ENCODE results near the gene IL36B.

Gene IL36B

GRCh38 chr2:113009622-113010021, 43.0 kb downstream of the IL36B start:
- no peak for DNase-seq
- TF ChIP-seq CTCF (IDR thresholded peaks at IDR 0.05), result no peak
- no peaks in the 10 kb centered on the region for H3K36me3 Mint-ChIP-seq (ENCODE audit: low read depth)
- no peaks in the 10 kb centered on the region for H3K4me1 Mint-ChIP-seq
- peaks cover 4% of the 10 kb centered on the region for H3K9me3 Mint-ChIP-seq
- no peak overlapping the region for H3K4me3 Mint-ChIP-seq
- H3K27ac Mint-ChIP-seq, result no peak overlapping the region
- H3K27me3 Mint-ChIP-seq (ENCODE audit: low read depth, poor library complexity), result peaks cover 55% of the 10 kb centered on the region

GRCh38 chr2:113007250-113007649, 45.4 kb downstream of the IL36B start:
- no peak for DNase-seq

GRCh38 chr2:113005030-113005509, 47.6 kb downstream of the IL36B start, which contains the start of gene IL36A:
Gene IL36A (plus strand): TSS chr2:113005459. CDS start chr2:113005872, 413 bp downstream.
- peaks cover 18% of the 10 kb centered on the region for H3K9me3 Mint-ChIP-seq
- no peaks in the 10 kb centered on the region for H3K4me1 Mint-ChIP-seq
- no peaks in the 10 kb centered on the region for H3K36me3 Mint-ChIP-seq (ENCODE audit: low read depth)
- no peak for TF ChIP-seq CTCF (IDR thresholded peaks at IDR 0.05)
- H3K4me3 Mint-ChIP-seq, result no peak within 1 kb of the TSS
- no peak for DNase-seq
- peaks cover 49% of the 10 kb centered on the region for H3K27me3 Mint-ChIP-seq (ENCODE audit: low read depth, poor library complexity)
- no peak within 1 kb of the TSS for H3K27ac Mint-ChIP-seq

More at GRCh38 chr2:113007250-113007649, 45.4 kb downstream of the IL36B start:
- Mint-ChIP-seq H3K9me3 (no peaks in the 10 kb centered on the region), H3K27me3 (ENCODE audit: low read depth, poor library complexity) (peaks cover 51% of the 10 kb centered on the region), H3K4me1 (no peaks in the 10 kb centered on the region), H3K4me3 (no peak overlapping the region), H3K27ac (no peak overlapping the region), H3K36me3 (ENCODE audit: low read depth) (no peaks in the 10 kb centered on the region)
- TF ChIP-seq CTCF (IDR thresholded peaks at IDR 0.05), result no peak

- H3K4me1 Mint-ChIP-seq, result no peaks in the 10 kb centered on the region
- no peak overlapping the region for H3K4me3 Mint-ChIP-seq
- no peak for DNase-seq
- H3K27me3 Mint-ChIP-seq (ENCODE audit: low read depth, poor library complexity), result peaks cover 46% of the 10 kb centered on the region
- H3K27ac Mint-ChIP-seq, result no peak overlapping the region
- H3K9me3 Mint-ChIP-seq, result peaks cover 39% of the 10 kb centered on the region
- no peaks in the 10 kb centered on the region for H3K36me3 Mint-ChIP-seq (ENCODE audit: low read depth)
- no peak for TF ChIP-seq CTCF (IDR thresholded peaks at IDR 0.05)
Observed at GRCh38 chr2:113002677-113003076, 50.0 kb downstream of the IL36B start.

GRCh38 chr2:113000436-113000835, 52.2 kb downstream of the IL36B start:
- Mint-ChIP-seq H3K4me3 (no peak overlapping the region), H3K27ac (no peak overlapping the region), H3K36me3 (ENCODE audit: low read depth) (no peaks in the 10 kb centered on the region), H3K27me3 (ENCODE audit: low read depth, poor library complexity) (peaks cover 46% of the 10 kb centered on the region), H3K9me3 (peaks cover 39% of the 10 kb centered on the region), H3K4me1 (no peaks in the 10 kb centered on the region)
- no peak for TF ChIP-seq CTCF (IDR thresholded peaks at IDR 0.05)
- DNase-seq, result no peak

- TF ChIP-seq CTCF (IDR thresholded peaks at IDR 0.05), result no peak
- no peak for DNase-seq
- no peaks in the 10 kb centered on the region for H3K4me1 Mint-ChIP-seq
- H3K9me3 Mint-ChIP-seq, result peaks cover 46% of the 10 kb centered on the region
- no peak overlapping the region for H3K4me3 Mint-ChIP-seq
- H3K27me3 Mint-ChIP-seq (ENCODE audit: low read depth, poor library complexity), result peaks cover 57% of the 10 kb centered on the region
- no peaks in the 10 kb centered on the region for H3K36me3 Mint-ChIP-seq (ENCODE audit: low read depth)
- no peak overlapping the region for H3K27ac Mint-ChIP-seq
Observed at GRCh38 chr2:112997151-112997550, 55.5 kb downstream of the IL36B start.

Measured in nephron progenitor cell (in vitro differentiated cells).